T-cell (primary cell): Measurements from ENCODE around the gene TULP4. TPM values are rescaled to one million over a fixed set of nuclear protein-coding genes. Genes with fewer than 3 reads are reported as not detected.

Source experiments
- ATAC-seq, 4 experiments: fragments of 200-7000 bp in 3 of 4; fragments of 150-1000 bp in 1 of 4; cut with Tn5 transposase; replicated peaks in 1 of 4; 1 replicate in 3 of 4; 2 replicates in 1 of 4; pipeline ENCODE4 v1.10.0; 2021; ENCODE audit warnings: moderate library complexity in 3 of 4, mild to moderate bottlenecking in 2 of 4, moderate number of reproducible peaks in 1 of 4
- CTCF ChIA-PET, 2 donors: fragments of 300-600 bp; sonication (Branson Sonifier 250); formaldehyde crosslinking; loops; one replicate each; lab custom pipeline; 2022; ENCODE audit warnings: antibody characterized with exemption in 2 of 2; lab: Charles Lee
- POLR2A ChIA-PET, 2 donors: fragments of 300-600 bp; sonication (Branson Sonifier 250); formaldehyde crosslinking; loops; one replicate each; lab custom pipeline; 2022; ENCODE audit warnings: antibody characterized with exemption in 2 of 2; lab: Charles Lee
- DNase-seq, 35 experiments: peaks; one replicate each; pipeline versions ENCODE4 v3.0.0 to v3.0.0-alpha.2; 2013 to 2023
- H3K27ac ChIP-seq: one replicate; pipeline ENCODE4 v1.5.1; 2013; ENCODE audit warnings: low read length
- H3K27me3 ChIP-seq, 2 experiments: replicated peaks in 1 of 2; 1 replicate in 1 of 2; 2 replicates in 1 of 2; pipeline versions ENCODE4 v1.6.1 to v1.7.0; 2013; ENCODE audit warnings: low read length in 1 of 2, mixed read lengths in 1 of 2; ENCODE audit not compliant: control insufficient read depth in 2 of 2, insufficient read depth in 2 of 2; ENCODE audit errors: extremely low read depth in 1 of 2
- H3K36me3 ChIP-seq, 2 donors: 1 replicate in 1 of 2; 2 replicates in 1 of 2; pipeline versions ENCODE4 v1.6.1 to v1.7.0; 2013; ENCODE audit warnings: low read length in 1 of 2; ENCODE audit not compliant: control insufficient read depth in 2 of 2, insufficient read depth in 1 of 2; ENCODE audit errors: extremely low read depth in 1 of 2
- H3K4me1 ChIP-seq, 2 experiments: 1 replicate in 1 of 2; 2 replicates in 1 of 2; pipeline versions ENCODE4 v1.6.1 to v1.7.0; 2013; ENCODE audit warnings: low read length in 2 of 2, mixed read lengths in 1 of 2; ENCODE audit not compliant: insufficient read depth in 2 of 2, control insufficient read depth in 1 of 2; ENCODE audit errors: extremely low read depth in 1 of 2
- H3K4me3 ChIP-seq, 2 donors: 1 replicate in 1 of 2; 2 replicates in 1 of 2; pipeline versions ENCODE4 v1.5.1 to v1.7.0; 2013; ENCODE audit warnings: mild to moderate bottlenecking in 2 of 2, low read length in 1 of 2, moderate library complexity in 1 of 2; ENCODE audit not compliant: control insufficient read depth in 1 of 2; ENCODE audit errors: extremely low read depth in 1 of 2
- H3K9me3 ChIP-seq: 2 replicates; pipeline ENCODE4 v1.7.0; 2013
- H3K27ac Mint-ChIP-seq, 2 donors: one replicate each; pipeline ENCODE4 v1.8.0; 2020 to 2021; ENCODE audit warnings: mild to moderate bottlenecking in 2 of 2, mixed read lengths in 2 of 2
- H3K27me3 Mint-ChIP-seq, 2 donors: one replicate each; pipeline ENCODE4 v1.8.0; 2021 to 2022; ENCODE audit warnings: mixed read lengths in 2 of 2
- H3K36me3 Mint-ChIP-seq: one replicate; pipeline ENCODE4 v1.8.0; 2021; ENCODE audit warnings: mixed read lengths
- H3K4me1 Mint-ChIP-seq, 3 donors: one replicate each; pipeline ENCODE4 v1.8.0; 2020 to 2022; ENCODE audit warnings: mixed read lengths in 3 of 3, mild to moderate bottlenecking in 1 of 3
- H3K4me3 Mint-ChIP-seq, 3 donors: one replicate each; pipeline ENCODE4 v1.8.0; 2020 to 2022; ENCODE audit warnings: mild to moderate bottlenecking in 3 of 3, mixed read lengths in 3 of 3, moderate library complexity in 3 of 3
- H3K9me3 Mint-ChIP-seq, 3 donors: one replicate each; pipeline ENCODE4 v1.8.0; 2020 to 2022; ENCODE audit warnings: mixed read lengths in 3 of 3
- WGBS: methylation state at CpG from one replicate; pipeline ENCODE4 v1.1.5; 2013; ENCODE audit warnings: missing lambda C conversion rate; ENCODE audit not compliant: insufficient coverage; 5-methylcytosine and 5-hydroxymethylcytosine counted together
- total RNA-seq, 35 experiments: library from RNA in 6 of 35; stranded (reverse) in 6 of 35; fragments of 120-200 nt in 1 of 35; gene quantifications; one replicate each; pipeline versions ENCODE4 v1.2.1 to v1.2.4 and lab custom pipeline; 2013 to 2026

Gene TULP4
- total RNA-seq, 5 donors from 2014 or later (not counting 1 experiment from before 2014, with no cell fraction given), result 62.9 to 85.1 (median 76.1) TPM

- no peaks in the 10 kb centered on the region for H3K9me3 Mint-ChIP-seq
- ATAC-seq (no peak), DNase-seq (no peak)
- Histone ChIP-seq H3K9me3 (no peaks in the 10 kb centered on the region), H3K4me3 (no peak overlapping the region), H3K36me3 (peaks cover 0 to 18% of the 10 kb centered on the region in 2 donors), H3K4me1 (no peaks in the 10 kb centered on the region), H3K27ac (no peak overlapping the region), H3K27me3 (no peaks in the 10 kb centered on the region)
- CTCF ChIA-PET, result interaction anchor here in 1 of 2 donors (0.6 kb wide), 1 partner anchor 204 kb away, joined by 3 read pairs; no protein-coding TSS in a partner anchor
- H3K27ac Mint-ChIP-seq, result no peak overlapping the region
- POLR2A ChIA-PET, result interaction anchor here in 1 of 2 donors (0.5 to 0.7 kb wide), 2 partner anchors 215 to 229 kb away, joined by 3 to 8 read pairs; no protein-coding TSS in a partner anchor
- H3K36me3 Mint-ChIP-seq, result peaks cover 23% of the 10 kb centered on the region
- no peak overlapping the region for H3K4me3 Mint-ChIP-seq
- H3K27me3 Mint-ChIP-seq, result no peaks in the 10 kb centered on the region
- no peaks in the 10 kb centered on the region for H3K4me1 Mint-ChIP-seq
- 100% methylated on average over 1 of the region's 3 CpGs for WGBS
Measured at GRCh38 chr6:158492881-158493280, 180.6 kb downstream of the TULP4 start.

- ATAC-seq, result no peak
- ChIA-PET POLR2A (interaction anchor here in 1 of 2 donors (0.6 kb wide), 1 partner anchor 448 kb away, joined by 3 read pairs; no protein-coding TSS in a partner anchor), CTCF (no interaction called here)
- no peaks in the 10 kb centered on the region for H3K9me3 ChIP-seq
- H3K4me1 Mint-ChIP-seq, result no peaks in the 10 kb centered on the region
- H3K27ac ChIP-seq, result no peak overlapping the region
- H3K4me3 ChIP-seq, result no peak overlapping the region
- peaks cover 38% of the 10 kb centered on the region for H3K36me3 Mint-ChIP-seq
- no CpG with 5 or more reads among the region's 3 CpGs for WGBS
- DNase-seq, result no peak
- H3K4me3 Mint-ChIP-seq, result no peak overlapping the region
- no peaks in the 10 kb centered on the region for H3K4me1 ChIP-seq
- H3K27me3 Mint-ChIP-seq, result no peaks in the 10 kb centered on the region
- no peaks in the 10 kb centered on the region for H3K27me3 ChIP-seq
- peaks cover 4 to 40% of the 10 kb centered on the region in 2 donors for H3K36me3 ChIP-seq
- no peaks in the 10 kb centered on the region for H3K9me3 Mint-ChIP-seq
- H3K27ac Mint-ChIP-seq, result no peak overlapping the region
Measured at GRCh38 chr6:158496700-158497099, 184.4 kb downstream of the TULP4 start.

- WGBS, result 100% methylated on average over 4 of the region's 6 CpGs
- no peaks in the 10 kb centered on the region for H3K9me3 Mint-ChIP-seq
- Histone ChIP-seq H3K4me3 (no peak overlapping the region), H3K9me3 (no peaks in the 10 kb centered on the region), H3K4me1 (no peaks in the 10 kb centered on the region), H3K27me3 (no peaks in the 10 kb centered on the region), H3K36me3 (peaks cover 4 to 44% of the 10 kb centered on the region in 2 donors), H3K27ac (no peak overlapping the region)
- DNase-seq, result no peak
- ChIA-PET CTCF (no interaction called here), POLR2A (no interaction called here)
- no peak overlapping the region for H3K4me3 Mint-ChIP-seq
- no peaks in the 10 kb centered on the region for H3K27me3 Mint-ChIP-seq
- no peaks in the 10 kb centered on the region for H3K4me1 Mint-ChIP-seq
- ATAC-seq, result no peak
- H3K36me3 Mint-ChIP-seq, result peaks cover 34% of the 10 kb centered on the region
- no peak overlapping the region for H3K27ac Mint-ChIP-seq
Measured at GRCh38 chr6:158497620-158498019, 185.4 kb downstream of the TULP4 start.

GRCh38 chr6:158498362-158498761 lies 186.1 kb downstream of the TULP4 start:
- ChIA-PET CTCF (no interaction called here), POLR2A (no interaction called here)
- Mint-ChIP-seq H3K27ac (no peak overlapping the region), H3K27me3 (no peaks in the 10 kb centered on the region), H3K9me3 (no peaks in the 10 kb centered on the region), H3K36me3 (peaks cover 37% of the 10 kb centered on the region), H3K4me3 (no peak overlapping the region), H3K4me1 (no peaks in the 10 kb centered on the region)
- no peak for ATAC-seq
- 96% methylated on average over 3 of the region's 6 CpGs for WGBS
- no peaks in the 10 kb centered on the region for H3K4me1 ChIP-seq
- H3K9me3 ChIP-seq, result no peaks in the 10 kb centered on the region
- peaks cover 4 to 46% of the 10 kb centered on the region in 2 donors for H3K36me3 ChIP-seq
- H3K27ac ChIP-seq, result no peak overlapping the region
- H3K27me3 ChIP-seq, result no peaks in the 10 kb centered on the region
- no peak overlapping the region for H3K4me3 ChIP-seq
- no peak for DNase-seq

- DNase-seq (no peak), ATAC-seq (no peak)
- H3K36me3 Mint-ChIP-seq, result peaks cover 38% of the 10 kb centered on the region
- Histone ChIP-seq H3K27ac (no peak overlapping the region), H3K4me1 (no peaks in the 10 kb centered on the region), H3K36me3 (peaks cover 4 to 40% of the 10 kb centered on the region in 2 donors), H3K9me3 (no peaks in the 10 kb centered on the region), H3K27me3 (no peaks in the 10 kb centered on the region), H3K4me3 (no peak overlapping the region)
- H3K4me3 Mint-ChIP-seq, result no peak overlapping the region
- no CpG with 5 or more reads among the region's 1 CpG for WGBS
- ChIA-PET POLR2A (interaction anchor here in 1 of 2 donors (0.5 kb wide), 1 partner anchor 179 kb away, joined by 3 read pairs; no protein-coding TSS in a partner anchor), CTCF (no interaction called here)
- no peak overlapping the region for H3K27ac Mint-ChIP-seq
- no peaks in the 10 kb centered on the region for H3K4me1 Mint-ChIP-seq
- H3K27me3 Mint-ChIP-seq, result no peaks in the 10 kb centered on the region
- no peaks in the 10 kb centered on the region for H3K9me3 Mint-ChIP-seq
Measured at GRCh38 chr6:158499601-158500000, 187.3 kb downstream of the TULP4 start.

GRCh38 chr6:158500016-158500735 lies 187.9 kb downstream of the TULP4 start:
- 100% methylated on average over 5 of the region's 8 CpGs for WGBS
- peaks cover 4 to 37% of the 10 kb centered on the region in 2 donors for H3K36me3 ChIP-seq
- H3K4me1 ChIP-seq, result no peaks in the 10 kb centered on the region
- Mint-ChIP-seq H3K27ac (no peak overlapping the region), H3K4me1 (no peaks in the 10 kb centered on the region), H3K9me3 (no peaks in the 10 kb centered on the region), H3K36me3 (peaks cover 43% of the 10 kb centered on the region), H3K4me3 (no peak overlapping the region), H3K27me3 (no peaks in the 10 kb centered on the region)
- H3K9me3 ChIP-seq, result no peaks in the 10 kb centered on the region
- CTCF ChIA-PET, result no interaction called here
- H3K27ac ChIP-seq, result no peak overlapping the region
- POLR2A ChIA-PET, result no interaction called here
- no peak overlapping the region for H3K4me3 ChIP-seq
- ATAC-seq (no peak), DNase-seq (no peak)
- no peaks in the 10 kb centered on the region for H3K27me3 ChIP-seq
